Activated CD4-positive, alpha-beta memory T cell treated with anti-CD3 and anti-CD28 coated beads for 36 hours (primary cell): ENCODE measurements around the gene SIRT2. TPM values are rescaled to one million over a fixed set of nuclear protein-coding genes. Genes with fewer than 3 reads are reported as not detected.

Experiments used
- CTCF ChIA-PET: fragments of 350-600 bp; sonication (Branson Sonifier 250); formaldehyde crosslinking; loops from one replicate; lab custom pipeline; 2021; ENCODE audit warnings: antibody characterized with exemption, inconsistent platforms; lab: Charles Lee
- POLR2A ChIA-PET: fragments of 350-600 bp; sonication (Branson Sonifier 250); formaldehyde crosslinking; loops from one replicate; lab custom pipeline; 2021; ENCODE audit warnings: antibody characterized with exemption; lab: Charles Lee
- DNase-seq: peaks from one replicate; pipeline ENCODE4 v3.0.0-alpha.2; 2020
- H3K27ac Mint-ChIP-seq: one replicate; pipeline ENCODE4 v1.8.0; 2021; ENCODE audit warnings: mixed read lengths
- H3K27me3 Mint-ChIP-seq: one replicate; pipeline ENCODE4 v1.8.0; 2021; ENCODE audit warnings: mixed read lengths
- H3K36me3 Mint-ChIP-seq: one replicate; pipeline ENCODE4 v1.8.0; 2021; ENCODE audit warnings: mixed read lengths
- H3K4me1 Mint-ChIP-seq: one replicate; pipeline ENCODE4 v1.8.0; 2021; ENCODE audit warnings: low read depth, mixed read lengths
- H3K4me3 Mint-ChIP-seq: one replicate; pipeline ENCODE4 v1.8.0; 2021; ENCODE audit warnings: mild to moderate bottlenecking, mixed read lengths
- H3K9me3 Mint-ChIP-seq: one replicate; pipeline ENCODE4 v1.8.0; 2021; ENCODE audit warnings: mixed read lengths
- intact Hi-C: fragments of 100-400 bp; cut with micrococcal nuclease; formaldehyde crosslinking; loops from one replicate; pipeline ENCODE4 v1.15.1; 2023
- total RNA-seq, 2 experiments: library from RNA; stranded (reverse); gene quantifications; one replicate each; pipeline ENCODE4 v1.2.3, GENCODE V29; 2021

Gene SIRT2
- total RNA-seq, 2 experiments from 2014 or later: 23.5 to 24.6 TPM

DNA sequence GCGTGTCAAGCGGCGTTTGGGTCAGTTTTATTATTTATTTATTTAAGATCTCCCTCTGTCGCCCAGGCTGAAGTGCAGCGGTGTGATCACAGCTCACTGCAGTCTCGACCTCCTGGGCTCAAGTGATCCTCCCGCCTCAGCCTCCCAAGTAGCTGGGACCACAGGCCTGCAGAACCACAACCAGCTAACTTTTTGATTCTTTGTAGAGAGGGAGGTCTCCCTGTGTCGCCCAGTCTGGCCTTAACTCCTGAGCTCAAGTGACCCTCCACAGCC is 32.0 kb upstream of the SIRT2 start:
- ChIA-PET CTCF (interaction anchor here (0.7 to 2.8 kb wide), 11 partner anchors 9 to 528 kb away, joined by 3 to 25 read pairs (median 10); partner anchors contain the start of genes ACTN4, ECH1 and FAM98C), POLR2A (interaction anchor here (1.1 to 2.0 kb wide), 3 partner anchors 82 to 284 kb away, joined by 3 to 5 read pairs (median 4); partner anchors contain the start of genes ACTN4 and HNRNPL)
- DNase-seq: no peak
- H3K4me3 Mint-ChIP-seq: peak overlapping the region; percentile 94
- intact Hi-C loops: loop anchor here (5.0 to 10.0 kb wide), 2 partner anchors 317 to 419 kb away; partner anchors contain the start of genes EIF3K and MAP4K1
- H3K9me3 Mint-ChIP-seq: peaks cover 7% of the 10 kb centered on the region
- H3K36me3 Mint-ChIP-seq: peaks cover 27% of the 10 kb centered on the region
- no peaks in the 10 kb centered on the region for H3K27me3 Mint-ChIP-seq
- H3K27ac Mint-ChIP-seq: peak overlapping the region; percentile 96
- peaks cover 34% of the 10 kb centered on the region for H3K4me1 Mint-ChIP-seq

GRCh38 chr19:38930776-38931520 is 31.5 kb upstream of the SIRT2 start, which contains the start of gene MRPS12:
MRPS12 (plus strand) TSS chr19:38930944; CDS start chr19:38931295, 351 bp downstream.
- DNase-seq: peak; percentile 99
- peak within 1 kb of the TSS; percentile 94 for H3K4me3 Mint-ChIP-seq
- H3K4me1 Mint-ChIP-seq: peaks cover 34% of the 10 kb centered on the region
- ChIA-PET CTCF (interaction anchor here (0.6 to 2.8 kb wide), 67 partner anchors 10 to 557 kb away, joined by 3 to 56 read pairs (median 4); partner anchors contain the start of genes ACTN4, CAPN12, ECH1 and EIF3K), POLR2A (interaction anchor here (0.9 to 2.0 kb wide), 9 partner anchors 24 to 537 kb away, joined by 3 to 6 read pairs (median 4); partner anchors contain the start of genes ACTN4, ECH1, HNRNPL and NFKBIB)
- intact Hi-C loops: loop anchor here (1.0 to 10.0 kb wide), 8 partner anchors 32 to 528 kb away; partner anchors contain the start of genes ACTN4, EIF3K, FAM98C and MAP4K1
- H3K9me3 Mint-ChIP-seq: peaks cover 7% of the 10 kb centered on the region
- peak within 1 kb of the TSS; percentile 96 for H3K27ac Mint-ChIP-seq
- H3K36me3 Mint-ChIP-seq: peaks cover 27% of the 10 kb centered on the region
- H3K27me3 Mint-ChIP-seq: no peaks in the 10 kb centered on the region

DNA sequence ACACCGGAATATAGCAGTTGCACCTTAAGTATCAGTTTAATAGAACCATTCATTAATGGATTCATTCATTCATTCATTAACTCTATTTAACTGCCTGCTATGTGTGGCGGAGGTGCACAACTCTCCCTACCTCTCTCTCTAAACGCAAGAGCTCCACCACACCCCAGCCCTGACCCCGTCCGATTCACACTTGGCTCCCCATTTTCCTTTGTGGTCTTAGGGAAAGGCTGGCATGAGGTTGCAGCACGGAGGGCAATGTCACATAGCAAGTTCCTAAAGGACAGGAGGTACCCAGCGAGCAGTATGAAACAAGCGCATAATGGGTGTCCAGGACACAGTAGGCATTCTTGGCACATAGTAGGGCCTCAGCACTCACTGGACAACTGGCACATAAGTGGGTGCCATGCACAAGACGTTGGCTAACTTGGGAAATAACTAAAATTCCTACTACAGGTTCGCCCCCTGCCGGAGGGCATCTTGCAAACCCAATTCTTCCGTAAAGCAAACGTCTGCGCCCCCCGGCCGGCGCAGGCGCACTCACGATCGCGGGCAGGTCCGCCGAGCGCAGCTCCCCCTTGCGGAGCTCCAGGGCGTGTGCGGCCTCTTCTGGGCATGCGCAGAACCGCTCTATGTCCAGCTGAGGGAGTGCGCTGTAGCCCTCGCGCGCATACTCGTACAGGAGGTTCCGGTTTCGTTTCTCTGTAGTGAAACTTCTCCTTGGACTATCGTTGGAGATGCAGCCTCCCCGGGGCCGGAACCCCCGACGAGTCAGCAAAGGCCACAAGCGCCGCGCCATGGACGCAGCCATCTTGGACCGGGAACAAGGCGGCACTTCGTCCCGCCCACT is 30.7 kb upstream of the SIRT2 start, which contains the start of gene SARS2:
SARS2 (minus strand) TSS at position 835 of the 847 bp plus-strand sequence; CDS start at position 808, 27 bp downstream.
- Mint-ChIP-seq H3K36me3 (peaks cover 27% of the 10 kb centered on the region), H3K9me3 (peaks cover 7% of the 10 kb centered on the region), H3K4me1 (peaks cover 34% of the 10 kb centered on the region), H3K4me3 (peak within 1 kb of the TSS; percentile 94), H3K27ac (peak within 1 kb of the TSS; percentile 96), H3K27me3 (no peaks in the 10 kb centered on the region)
- ChIA-PET POLR2A (interaction anchor here (0.6 to 2.0 kb wide), 10 partner anchors 23 to 536 kb away, joined by 3 to 6 read pairs (median 4); partner anchors contain the start of genes ACTN4, ECH1, EIF3K and HNRNPL), CTCF (interaction anchor here (0.6 to 2.8 kb wide), 69 partner anchors 10 to 556 kb away, joined by 3 to 56 read pairs (median 4); partner anchors contain the start of genes ACTN4, CAPN12, EIF3K and FAM98C)
- intact Hi-C loops: loop anchor here (1.0 to 10.0 kb wide), 8 partner anchors 31 to 527 kb away; partner anchors contain the start of genes ACTN4, EIF3K, FAM98C and MAP4K1
- DNase-seq: peak; percentile 95

GRCh38 chr19:38928391-38929001 is 29.1 kb upstream of the SIRT2 start:
- intact Hi-C loops: no loop called here
- Mint-ChIP-seq H3K4me1 (peaks cover 34% of the 10 kb centered on the region), H3K4me3 (peak overlapping the region; percentile 94), H3K27ac (peak overlapping the region; percentile 63), H3K36me3 (peaks cover 20% of the 10 kb centered on the region), H3K27me3 (no peaks in the 10 kb centered on the region), H3K9me3 (no peaks in the 10 kb centered on the region)
- ChIA-PET CTCF (interaction anchor here (0.6 to 2.8 kb wide), 5 partner anchors 41 to 285 kb away, joined by 3 to 22 read pairs (median 4); partner anchors contain the start of gene ACTN4), POLR2A (no interaction called here)
- no peak for DNase-seq

GRCh38 chr19:38924388-38924787 is 25.0 kb upstream of the SIRT2 start:
- Mint-ChIP-seq H3K36me3 (peaks cover 17% of the 10 kb centered on the region), H3K4me1 (peaks cover 14% of the 10 kb centered on the region), H3K27ac (no peak overlapping the region), H3K4me3 (no peak overlapping the region), H3K9me3 (no peaks in the 10 kb centered on the region), H3K27me3 (no peaks in the 10 kb centered on the region)
- intact Hi-C loops: no loop called here
- POLR2A ChIA-PET: no interaction called here
- CTCF ChIA-PET: interaction anchor here (0.6 kb wide), 1 partner anchor 38 kb away, joined by 3 read pairs; no protein-coding TSS in a partner anchor
- no peak for DNase-seq

DNA sequence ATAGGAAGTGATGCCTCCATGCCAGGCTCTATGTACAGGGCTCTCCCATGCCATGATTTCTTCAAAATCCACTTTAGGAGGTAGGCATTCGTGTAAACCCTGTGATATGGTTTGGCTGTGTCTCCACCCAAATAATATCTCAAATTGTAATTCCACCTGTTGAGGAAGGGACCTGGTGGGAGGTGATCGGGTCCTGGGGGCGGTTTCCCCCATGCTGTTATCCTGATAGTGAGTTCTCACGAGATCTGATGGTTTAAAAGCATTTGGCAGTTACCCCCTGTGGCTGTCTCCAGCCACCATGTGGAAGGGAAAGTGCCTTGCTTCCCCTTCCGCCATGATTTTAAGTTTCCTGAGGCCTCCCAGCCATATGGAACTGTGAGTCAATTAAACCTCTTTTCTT is 23.1 kb upstream of the SIRT2 start:
- Mint-ChIP-seq H3K36me3 (peaks cover 17% of the 10 kb centered on the region), H3K4me3 (no peak overlapping the region), H3K9me3 (no peaks in the 10 kb centered on the region), H3K27ac (no peak overlapping the region), H3K27me3 (no peaks in the 10 kb centered on the region), H3K4me1 (no peaks in the 10 kb centered on the region)
- ChIA-PET CTCF (no interaction called here), POLR2A (no interaction called here)
- no peak for DNase-seq
- intact Hi-C loops: no loop called here

- no peak overlapping the region for H3K27ac Mint-ChIP-seq
- intact Hi-C loops: no loop called here
- ChIA-PET CTCF (interaction anchor here (0.7 kb wide), 1 partner anchor 74 kb away, joined by 3 read pairs; no protein-coding TSS in a partner anchor), POLR2A (no interaction called here)
- peaks cover 17% of the 10 kb centered on the region for H3K36me3 Mint-ChIP-seq
- no peak for DNase-seq
- H3K9me3 Mint-ChIP-seq: no peaks in the 10 kb centered on the region
- H3K4me1 Mint-ChIP-seq: no peaks in the 10 kb centered on the region
- no peaks in the 10 kb centered on the region for H3K27me3 Mint-ChIP-seq
- H3K4me3 Mint-ChIP-seq: no peak overlapping the region
These were observed 22.2 kb upstream of the SIRT2 start for GRCh38 chr19:38921420-38922274.

DNA sequence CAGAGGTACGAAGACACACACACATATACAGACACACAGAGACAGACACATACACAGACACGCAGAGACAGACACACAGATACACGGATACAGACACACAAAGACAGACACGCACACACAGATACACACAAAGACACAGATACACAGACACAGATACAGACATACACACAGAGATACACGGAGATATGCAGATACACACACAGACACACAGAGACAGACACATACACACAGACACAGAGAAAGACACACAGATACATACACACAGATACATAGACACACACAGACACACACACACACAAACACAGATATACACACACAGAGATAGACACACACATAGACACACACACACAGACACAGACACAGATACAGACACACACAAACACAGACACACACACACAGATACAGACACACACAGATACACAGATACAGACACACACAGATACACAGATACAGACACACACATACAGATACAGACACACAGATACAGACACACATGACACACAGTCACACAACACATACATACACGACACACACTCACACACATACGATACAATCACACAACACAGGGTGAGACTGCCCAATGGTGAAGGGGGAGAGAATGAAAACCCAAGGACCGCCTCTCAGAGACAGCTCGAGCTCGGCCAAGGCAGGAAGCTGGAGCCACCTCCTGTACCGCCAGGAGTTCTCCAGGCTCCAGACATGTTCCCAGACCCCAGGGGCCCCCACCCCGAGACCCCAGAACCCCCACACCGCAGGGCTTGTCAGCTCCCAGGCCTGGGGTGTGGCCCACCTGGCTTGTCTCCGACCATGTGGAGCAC is 21.4 kb upstream of the SIRT2 start:
- CTCF ChIA-PET: interaction anchor here (0.7 kb wide), 1 partner anchor 73 kb away, joined by 3 read pairs; no protein-coding TSS in a partner anchor

GRCh38 chr19:38919837-38920601 is 20.6 kb upstream of the SIRT2 start:
- no peak overlapping the region for H3K27ac Mint-ChIP-seq
- ChIA-PET CTCF (interaction anchor here (0.8 to 2.1 kb wide), 2 partner anchors 10 to 32 kb away, joined by 3 to 6 read pairs; partner anchors contain the start of genes MRPS12 and SARS2), POLR2A (interaction anchor here (0.6 kb wide), 1 partner anchor 90 kb away, joined by 3 read pairs; no protein-coding TSS in a partner anchor)
- no peaks in the 10 kb centered on the region for H3K4me1 Mint-ChIP-seq
- no peaks in the 10 kb centered on the region for H3K27me3 Mint-ChIP-seq
- no peak overlapping the region for H3K4me3 Mint-ChIP-seq
- H3K36me3 Mint-ChIP-seq: peaks cover 15% of the 10 kb centered on the region
- no peak for DNase-seq
- intact Hi-C loops: no loop called here
- no peaks in the 10 kb centered on the region for H3K9me3 Mint-ChIP-seq

More for the DNA sequence above, 21.4 kb upstream of the SIRT2 start:
- intact Hi-C loops: no loop called here
- H3K9me3 Mint-ChIP-seq: no peaks in the 10 kb centered on the region
- H3K4me3 Mint-ChIP-seq: no peak overlapping the region
- no peaks in the 10 kb centered on the region for H3K4me1 Mint-ChIP-seq
- H3K36me3 Mint-ChIP-seq: peaks cover 17% of the 10 kb centered on the region
- H3K27ac Mint-ChIP-seq: no peak overlapping the region
- no peaks in the 10 kb centered on the region for H3K27me3 Mint-ChIP-seq
- POLR2A ChIA-PET: no interaction called here
- no peak for DNase-seq
